ENCODE measurements around the gene SIRT7. TPM values are rescaled to one million over a fixed set of nuclear protein-coding genes. Genes with fewer than 3 reads are reported as not detected.

SIRT7 gene
- total RNA-seq, 4 donors from 2014 or later = 82.5 to 130 (median 112) TPM

- Histone ChIP-seq H3K4me3 (peak within 1 kb of the TSS; percentile 96 to 100 (median 98)), H3K4me1 (peaks cover 13 to 57% (median 22%) of the 10 kb centered on the region in 4 donors), H3K27me3 (no peaks in the 10 kb centered on the region), H3K9me3 (no peaks in the 10 kb centered on the region), H3K27ac (peak within 1 kb of the TSS; percentile 94 to 100 (median 97)), H3K36me3 (peaks cover 0 to under 1% (median 0%) of the 10 kb centered on the region in 3 donors)
- TF ChIP-seq POLR2A (IDR thresholded peaks at IDR 0.05) = peak; percentile 67 to 68
- peak in 3 of 6 experiments; percentile 12 to 15 (median 14) for TF ChIP-seq CTCF (IDR thresholded peaks at IDR 0.05)
- DNase-seq = peak; percentile 92 to 96 (median 94)
These were observed 9.9 kb upstream of the SIRT7 start, which contains the start of gene MAFG for GRCh38 chr17:81927653-81928543. Gene MAFG (minus strand): TSS chr17:81927735. CDS start chr17:81923185, 4,550 bp downstream.

GRCh38 chr17:81927152-81927652 is 9.2 kb upstream of the SIRT7 start:
- Histone ChIP-seq H3K27me3 (no peaks in the 10 kb centered on the region), H3K9me3 (no peaks in the 10 kb centered on the region), H3K4me1 (peaks cover 13 to 64% (median 23%) of the 10 kb centered on the region in 4 donors), H3K36me3 (peaks cover 0 to 7% (median 0%) of the 10 kb centered on the region in 3 donors), H3K4me3 (peak overlapping the region; percentile 96 to 100 (median 98)), H3K27ac (peak overlapping the region; percentile 94 to 100 (median 97))
- no peak for DNase-seq
- no peak for TF ChIP-seq POLR2A (IDR thresholded peaks at IDR 0.05)
- no peak for TF ChIP-seq CTCF (IDR thresholded peaks at IDR 0.05)

- peak; percentile 75 to 90 (median 88) for DNase-seq
- no peak for TF ChIP-seq CTCF (IDR thresholded peaks at IDR 0.05)
- peak; percentile 78 to 82 for TF ChIP-seq POLR2A (IDR thresholded peaks at IDR 0.05)
- peaks cover 0 to 12% (median 0%) of the 10 kb centered on the region in 3 donors for H3K36me3 ChIP-seq
- peak overlapping the region; percentile 94 to 100 (median 97) for H3K27ac ChIP-seq
- H3K4me3 ChIP-seq = peak overlapping the region; percentile 96 to 100 (median 98)
- peaks cover 13 to 65% (median 23%) of the 10 kb centered on the region in 4 donors for H3K4me1 ChIP-seq
- no peaks in the 10 kb centered on the region for H3K9me3 ChIP-seq
- no peaks in the 10 kb centered on the region for H3K27me3 ChIP-seq
These were observed 8.6 kb upstream of the SIRT7 start for GRCh38 chr17:81926451-81927151.

GRCh38 chr17:81925860-81926450 is 8.0 kb upstream of the SIRT7 start:
- Histone ChIP-seq H3K27ac (peak overlapping the region; percentile 94 to 100 (median 97)), H3K9me3 (no peaks in the 10 kb centered on the region), H3K36me3 (peaks cover 0 to 12% (median 0%) of the 10 kb centered on the region in 3 donors), H3K27me3 (no peaks in the 10 kb centered on the region), H3K4me3 (peak overlapping the region; percentile 96 to 100 (median 98)), H3K4me1 (peaks cover 13 to 64% (median 23%) of the 10 kb centered on the region in 4 donors)
- TF ChIP-seq POLR2A (IDR thresholded peaks at IDR 0.05) (no peak), CTCF (IDR thresholded peaks at IDR 0.05) (no peak)
- no peak for DNase-seq
